ENCODE measurements around the gene FNBP1L.

FNBP1L gene

DNA sequence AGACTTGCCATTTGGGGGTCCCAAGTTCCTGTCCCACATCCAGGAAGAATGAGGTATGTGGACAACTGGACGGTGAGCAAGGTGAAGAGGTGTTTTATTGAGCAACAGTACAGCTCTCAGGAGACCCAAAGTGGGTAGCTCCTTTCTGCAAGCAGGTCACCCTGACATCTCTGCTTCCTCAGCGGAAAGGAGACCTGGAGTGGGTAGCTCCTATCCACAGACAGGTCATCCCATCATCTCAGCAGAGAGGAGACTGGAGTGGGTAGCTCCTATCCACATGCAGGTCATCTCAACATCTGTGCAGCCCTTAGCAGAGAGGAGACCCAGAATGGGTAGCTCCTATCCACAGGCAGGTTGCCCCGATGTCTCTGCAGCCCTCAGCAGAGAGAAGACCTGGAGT lies 13.8 kb upstream of the FNBP1L start:
- no peak for DNase-seq
- H2BK12ac ChIP-seq (ENCODE audit: low read length in 2 of 2), result no peak overlapping the region
- H3K18ac ChIP-seq (ENCODE audit: low read depth in 1 of 2, low read length in 2 of 2), result no peak overlapping the region
- H3K4ac ChIP-seq (ENCODE audit: low read depth in 1 of 2, low read length in 2 of 2), result no peak overlapping the region
- no peak overlapping the region for H4K8ac ChIP-seq (ENCODE audit: low read length)
- H3K27me3 ChIP-seq (ENCODE audit: control insufficient read depth in 1 of 2, insufficient read depth in 1 of 2, low read length in 2 of 2), result peaks cover 7 to 21% of the 10 kb centered on the region in 2 experiments
- no peak overlapping the region for H2AFZ ChIP-seq (ENCODE audit: low read depth, low read length)
- H2BK120ac ChIP-seq (ENCODE audit: low read depth, low read length), result no peak overlapping the region
- 86% methylated on average over 3 of the region's 3 CpGs for WGBS
- H3K36me3 ChIP-seq (ENCODE audit: control insufficient read depth in 1 of 2, insufficient read depth in 2 of 2, low read depth in 1 of 2, low read length in 2 of 2), result no peaks in the 10 kb centered on the region
- H3K79me1 ChIP-seq (replicated peaks; ENCODE audit: low read length, poor library complexity, severe bottlenecking), result no peaks in the 10 kb centered on the region
- H3K4me1 ChIP-seq (ENCODE audit: control insufficient read depth, insufficient read depth, low read depth, low read length), result peaks cover 2% of the 10 kb centered on the region
- no peak overlapping the region for H3K27ac ChIP-seq (ENCODE audit: low read length, poor library complexity, severe bottlenecking)
- H2BK15ac ChIP-seq (ENCODE audit: low read depth, poor library complexity, severe bottlenecking), result no peak overlapping the region
- H3K9ac ChIP-seq (ENCODE audit: low read length), result no peak overlapping the region
- no peak overlapping the region for H3K4me2 ChIP-seq (ENCODE audit: low read length, poor library complexity, severe bottlenecking)
- H3K23ac ChIP-seq (ENCODE audit: low read length in 2 of 2), result no peak overlapping the region
- H2AK5ac ChIP-seq (ENCODE audit: low read length, severe bottlenecking), result no peak overlapping the region
- no peaks in the 10 kb centered on the region for H3K9me3 ChIP-seq (ENCODE audit: control insufficient read depth, low read length)
- no peak overlapping the region for H3K14ac ChIP-seq (ENCODE audit: low read length in 2 of 2)
- H4K91ac ChIP-seq (ENCODE audit: low read length), result no peak overlapping the region
- no peak overlapping the region for H3K4me3 ChIP-seq (ENCODE audit: insufficient read depth in 1 of 2, low read depth in 1 of 2, low read length in 2 of 2)
- no peak overlapping the region for H2BK5ac ChIP-seq (ENCODE audit: low read depth, low read length, poor library complexity, severe bottlenecking)

DNA sequence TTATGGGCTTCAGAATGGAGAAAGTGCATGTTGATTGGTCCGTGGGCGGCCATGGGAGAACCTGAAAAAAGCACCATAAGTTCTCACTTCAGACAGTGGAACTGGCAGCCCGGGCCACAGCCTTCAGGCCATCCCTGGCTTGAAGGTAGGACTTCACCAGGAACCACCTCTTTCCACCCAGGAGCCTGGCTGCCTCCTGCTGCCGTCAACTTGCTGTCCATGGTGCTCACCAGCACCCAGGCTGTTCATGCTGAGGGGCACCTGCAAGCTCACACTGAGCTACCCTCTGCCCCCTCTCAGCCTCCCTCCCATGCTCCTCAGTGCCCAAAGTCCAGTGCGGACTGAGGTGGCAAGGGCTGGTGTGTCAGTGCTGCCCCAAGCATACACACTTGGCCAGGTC lies 12.9 kb upstream of the FNBP1L start:
- 84% methylated on average over 5 of the region's 5 CpGs for WGBS

DNA sequence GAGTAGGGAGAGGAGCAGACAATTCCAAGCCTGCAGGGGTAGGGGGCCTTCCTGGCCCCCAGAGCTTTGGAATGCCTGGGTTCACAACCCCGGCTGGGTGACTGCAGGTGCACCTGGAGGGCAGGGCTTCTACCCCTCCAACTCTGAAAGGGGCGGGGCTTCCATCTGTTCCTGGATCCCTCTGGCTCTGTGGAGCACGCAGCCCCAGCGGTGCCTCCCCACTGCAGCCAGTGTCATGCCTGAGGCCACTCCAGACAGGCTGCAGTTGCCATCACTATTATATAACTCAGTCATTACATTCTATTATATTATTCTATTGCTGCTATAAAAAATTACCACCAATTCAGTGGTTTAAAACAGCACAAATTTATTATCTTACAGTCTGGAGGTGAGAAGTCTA lies 12.5 kb upstream of the FNBP1L start:
- H3K4me1 ChIP-seq (ENCODE audit: control insufficient read depth, insufficient read depth, low read depth, low read length), result peaks cover 2% of the 10 kb centered on the region
- no peak overlapping the region for H3K18ac ChIP-seq (ENCODE audit: low read depth in 1 of 2, low read length in 2 of 2)
- no peak overlapping the region for H3K14ac ChIP-seq (ENCODE audit: low read length in 2 of 2)
- no peaks in the 10 kb centered on the region for H3K79me1 ChIP-seq (replicated peaks; ENCODE audit: low read length, poor library complexity, severe bottlenecking)
- no peak for DNase-seq
- H2BK12ac ChIP-seq (ENCODE audit: low read length in 2 of 2), result no peak overlapping the region
- H2AFZ ChIP-seq (ENCODE audit: low read depth, low read length), result no peak overlapping the region
- H2BK15ac ChIP-seq (ENCODE audit: low read depth, poor library complexity, severe bottlenecking), result no peak overlapping the region
- H3K4ac ChIP-seq (ENCODE audit: low read depth in 1 of 2, low read length in 2 of 2), result no peak overlapping the region
- H4K91ac ChIP-seq (ENCODE audit: low read length), result no peak overlapping the region
- H2BK120ac ChIP-seq (ENCODE audit: low read depth, low read length), result no peak overlapping the region
- H3K4me2 ChIP-seq (ENCODE audit: low read length, poor library complexity, severe bottlenecking), result no peak overlapping the region
- no peak overlapping the region for H3K23ac ChIP-seq (ENCODE audit: low read length in 2 of 2)
- no peak overlapping the region for H3K4me3 ChIP-seq (ENCODE audit: insufficient read depth in 1 of 2, low read depth in 1 of 2, low read length in 2 of 2)
- WGBS, result 64% methylated on average over 2 of the region's 4 CpGs
- no peak overlapping the region for H3K9ac ChIP-seq (ENCODE audit: low read length)
- H3K36me3 ChIP-seq (ENCODE audit: control insufficient read depth in 1 of 2, insufficient read depth in 2 of 2, low read depth in 1 of 2, low read length in 2 of 2), result no peaks in the 10 kb centered on the region
- no peak overlapping the region for H4K8ac ChIP-seq (ENCODE audit: low read length)
- H3K27me3 ChIP-seq (ENCODE audit: control insufficient read depth in 1 of 2, insufficient read depth in 1 of 2, low read length in 2 of 2), result peaks cover 7 to 21% of the 10 kb centered on the region in 2 experiments
- H3K9me3 ChIP-seq (ENCODE audit: control insufficient read depth, low read length), result no peaks in the 10 kb centered on the region
- H2BK5ac ChIP-seq (ENCODE audit: low read depth, low read length, poor library complexity, severe bottlenecking), result no peak overlapping the region
- H2AK5ac ChIP-seq (ENCODE audit: low read length, severe bottlenecking), result no peak overlapping the region
- no peak overlapping the region for H3K27ac ChIP-seq (ENCODE audit: low read length, poor library complexity, severe bottlenecking)

More for the DNA sequence above, 12.9 kb upstream of the FNBP1L start:
- Histone ChIP-seq H2BK15ac (ENCODE audit: low read depth, poor library complexity, severe bottlenecking) (no peak overlapping the region), H3K4me3 (ENCODE audit: insufficient read depth in 1 of 2, low read depth in 1 of 2, low read length in 2 of 2) (no peak overlapping the region), H3K4me2 (ENCODE audit: low read length, poor library complexity, severe bottlenecking) (no peak overlapping the region), H2AK5ac (ENCODE audit: low read length, severe bottlenecking) (no peak overlapping the region), H3K27ac (ENCODE audit: low read length, poor library complexity, severe bottlenecking) (no peak overlapping the region), H3K79me1 (replicated peaks; ENCODE audit: low read length, poor library complexity, severe bottlenecking) (no peaks in the 10 kb centered on the region), H3K9ac (ENCODE audit: low read length) (no peak overlapping the region), H3K23ac (ENCODE audit: low read length in 2 of 2) (no peak overlapping the region), H2BK120ac (ENCODE audit: low read depth, low read length) (no peak overlapping the region), H3K14ac (ENCODE audit: low read length in 2 of 2) (no peak overlapping the region), H2BK5ac (ENCODE audit: low read depth, low read length, poor library complexity, severe bottlenecking) (no peak overlapping the region), H2BK12ac (ENCODE audit: low read length in 2 of 2) (no peak overlapping the region), H3K4me1 (ENCODE audit: control insufficient read depth, insufficient read depth, low read depth, low read length) (peaks cover 2% of the 10 kb centered on the region), H3K36me3 (ENCODE audit: control insufficient read depth in 1 of 2, insufficient read depth in 2 of 2, low read depth in 1 of 2, low read length in 2 of 2) (no peaks in the 10 kb centered on the region), H3K4ac (ENCODE audit: low read depth in 1 of 2, low read length in 2 of 2) (no peak overlapping the region), H3K18ac (ENCODE audit: low read depth in 1 of 2, low read length in 2 of 2) (no peak overlapping the region), H3K9me3 (ENCODE audit: control insufficient read depth, low read length) (no peaks in the 10 kb centered on the region), H4K8ac (ENCODE audit: low read length) (no peak overlapping the region), H3K27me3 (ENCODE audit: control insufficient read depth in 1 of 2, insufficient read depth in 1 of 2, low read length in 2 of 2) (peaks cover 7 to 21% of the 10 kb centered on the region in 2 experiments), H4K91ac (ENCODE audit: low read length) (no peak overlapping the region), H2AFZ (ENCODE audit: low read depth, low read length) (no peak overlapping the region)
- no peak for DNase-seq

DNA sequence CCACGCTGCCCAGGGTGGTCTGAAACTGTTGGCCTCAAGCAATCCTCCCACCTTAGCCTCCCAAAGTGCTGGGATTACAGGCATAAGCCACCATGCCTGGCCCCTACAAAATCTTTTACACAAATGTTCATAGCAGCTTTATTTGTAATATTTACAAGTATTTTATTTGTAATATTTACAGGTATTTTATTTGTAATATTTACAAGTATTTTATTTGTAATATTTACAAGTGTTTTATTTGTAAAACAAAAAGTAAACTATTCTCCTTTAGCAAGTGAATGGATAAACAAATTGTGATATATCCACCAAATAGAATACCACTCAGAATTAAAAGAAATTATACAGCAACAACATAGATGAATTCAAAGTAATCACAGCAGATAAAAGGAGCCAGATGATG lies 11.4 kb upstream of the FNBP1L start:
- H3K9me3 ChIP-seq (ENCODE audit: control insufficient read depth, low read length), result no peaks in the 10 kb centered on the region
- H2BK12ac ChIP-seq (ENCODE audit: low read length in 2 of 2), result no peak overlapping the region
- no peaks in the 10 kb centered on the region for H3K79me1 ChIP-seq (replicated peaks; ENCODE audit: low read length, poor library complexity, severe bottlenecking)
- H3K4ac ChIP-seq (ENCODE audit: low read depth in 1 of 2, low read length in 2 of 2), result no peak overlapping the region
- H3K18ac ChIP-seq (ENCODE audit: low read depth in 1 of 2, low read length in 2 of 2), result no peak overlapping the region
- H3K14ac ChIP-seq (ENCODE audit: low read length in 2 of 2), result no peak overlapping the region
- no peak overlapping the region for H3K4me3 ChIP-seq (ENCODE audit: insufficient read depth in 1 of 2, low read depth in 1 of 2, low read length in 2 of 2)
- H4K8ac ChIP-seq (ENCODE audit: low read length), result no peak overlapping the region
- H3K27ac ChIP-seq (ENCODE audit: low read length, poor library complexity, severe bottlenecking), result no peak overlapping the region
- H2BK120ac ChIP-seq (ENCODE audit: low read depth, low read length), result no peak overlapping the region
- no peaks in the 10 kb centered on the region for H3K36me3 ChIP-seq (ENCODE audit: control insufficient read depth in 1 of 2, insufficient read depth in 2 of 2, low read depth in 1 of 2, low read length in 2 of 2)
- H3K23ac ChIP-seq (ENCODE audit: low read length in 2 of 2), result no peak overlapping the region
- no peak overlapping the region for H3K9ac ChIP-seq (ENCODE audit: low read length)
- WGBS, result 64% methylated on average over 1 of the region's 1 CpG
- H3K4me2 ChIP-seq (ENCODE audit: low read length, poor library complexity, severe bottlenecking), result no peak overlapping the region
- no peak overlapping the region for H2AFZ ChIP-seq (ENCODE audit: low read depth, low read length)
- DNase-seq, result no peak
- no peak overlapping the region for H2BK15ac ChIP-seq (ENCODE audit: low read depth, poor library complexity, severe bottlenecking)
- H2BK5ac ChIP-seq (ENCODE audit: low read depth, low read length, poor library complexity, severe bottlenecking), result no peak overlapping the region
- H2AK5ac ChIP-seq (ENCODE audit: low read length, severe bottlenecking), result no peak overlapping the region
- peaks cover 2% of the 10 kb centered on the region for H3K4me1 ChIP-seq (ENCODE audit: control insufficient read depth, insufficient read depth, low read depth, low read length)
- H4K91ac ChIP-seq (ENCODE audit: low read length), result no peak overlapping the region
- H3K27me3 ChIP-seq (ENCODE audit: control insufficient read depth in 1 of 2, insufficient read depth in 1 of 2, low read length in 2 of 2), result peaks cover 7 to 21% of the 10 kb centered on the region in 2 experiments
